IgD-negative memory B cell (primary cell): ENCODE data around the gene GPC6. TPM values are rescaled to one million over a fixed set of nuclear protein-coding genes. Genes with fewer than 3 reads are reported as not detected.

Source experiments
- H3K27ac Mint-ChIP-seq, 3 donors: one replicate each; pipeline ENCODE4 v1.8.0; 2020 to 2022; ENCODE audit warnings: mild to moderate bottlenecking in 3 of 3, mixed read lengths in 3 of 3, moderate library complexity in 1 of 3
- H3K27me3 Mint-ChIP-seq: one replicate; pipeline ENCODE4 v1.8.0; 2021; ENCODE audit warnings: mixed read lengths
- H3K36me3 Mint-ChIP-seq: one replicate; pipeline ENCODE4 v1.8.0; 2020; ENCODE audit warnings: mild to moderate bottlenecking, mixed read lengths
- H3K4me1 Mint-ChIP-seq, 3 donors: one replicate each; pipeline ENCODE4 v1.8.0; 2020 to 2022; ENCODE audit warnings: mixed read lengths in 3 of 3, mild to moderate bottlenecking in 1 of 3
- H3K4me3 Mint-ChIP-seq, 4 donors: one replicate each; pipeline ENCODE4 v1.8.0; 2020 to 2022; ENCODE audit warnings: mild to moderate bottlenecking in 4 of 4, mixed read lengths in 4 of 4, moderate library complexity in 3 of 4
- H3K9me3 Mint-ChIP-seq, 3 donors: one replicate each; pipeline ENCODE4 v1.8.0; 2020 to 2021; ENCODE audit warnings: mixed read lengths in 3 of 3, mild to moderate bottlenecking in 1 of 3
- polyA plus RNA-seq: library from polyadenylated mRNA; unstranded; fragments of 300-500 nt; fragmentation: Illumina TruSeq; gene quantifications from one replicate; pipeline ENCODE4 v1.2.3, GENCODE V29; 2021

The GPC6 gene
- polyA plus RNA-seq, 1 donor from 2014 or later, result not detected

DNA sequence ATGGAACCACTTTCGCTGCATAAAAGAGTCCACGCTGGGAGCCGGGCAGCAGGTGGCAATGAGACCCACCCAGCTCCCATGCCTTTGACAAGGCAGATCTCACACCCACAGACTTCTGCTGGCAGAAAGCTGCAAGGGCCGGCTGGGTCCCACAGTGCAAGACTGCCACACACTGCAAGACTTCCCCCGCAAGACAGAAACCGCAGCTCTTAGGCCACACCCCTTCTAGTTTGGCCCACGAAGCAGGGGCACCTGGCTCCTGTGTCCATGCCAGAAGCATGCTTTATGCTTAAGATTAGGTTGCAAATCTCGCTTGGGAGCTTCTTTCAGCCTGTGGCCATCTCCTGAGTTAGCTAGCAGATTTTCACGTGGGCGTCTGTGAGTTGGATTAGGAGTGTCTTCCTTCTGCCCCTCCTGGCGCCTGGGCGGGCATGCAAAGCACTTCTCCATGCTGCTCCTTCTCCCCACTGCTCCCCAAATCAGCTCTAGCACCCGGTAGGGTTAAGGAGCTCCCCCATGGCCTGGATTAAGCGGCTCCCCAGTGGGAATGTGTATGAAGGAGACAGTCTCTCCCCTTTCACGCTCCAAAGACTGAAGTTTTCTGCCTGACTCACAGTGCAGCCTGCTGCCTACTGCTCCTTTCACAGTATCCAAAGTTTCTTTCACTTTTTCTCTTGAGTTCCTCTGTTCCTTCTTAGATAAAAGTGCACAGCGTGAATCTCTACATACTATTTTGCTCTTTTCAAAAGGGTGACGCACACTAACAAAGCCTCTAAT is 17.7 kb downstream of the GPC6 start:
- no peak overlapping the region for H3K4me3 Mint-ChIP-seq
- no peak overlapping the region for H3K27ac Mint-ChIP-seq
- no peaks in the 10 kb centered on the region for H3K4me1 Mint-ChIP-seq
- no peaks in the 10 kb centered on the region for H3K27me3 Mint-ChIP-seq
- no peaks in the 10 kb centered on the region for H3K36me3 Mint-ChIP-seq
- H3K9me3 Mint-ChIP-seq, result peaks cover 0 to 14% (median 5%) of the 10 kb centered on the region in 3 donors

GRCh38 chr13:93244918-93245280 is 18.3 kb downstream of the GPC6 start:
- H3K27ac Mint-ChIP-seq, result no peak overlapping the region
- no peaks in the 10 kb centered on the region for H3K4me1 Mint-ChIP-seq
- peak overlapping the region in 1 of 4 donors; percentile 1 for H3K4me3 Mint-ChIP-seq
- peaks cover 0 to 10% (median 2%) of the 10 kb centered on the region in 3 donors for H3K9me3 Mint-ChIP-seq
- H3K36me3 Mint-ChIP-seq, result no peaks in the 10 kb centered on the region
- no peaks in the 10 kb centered on the region for H3K27me3 Mint-ChIP-seq

- H3K27me3 Mint-ChIP-seq, result no peaks in the 10 kb centered on the region
- peaks cover 0 to 10% (median 2%) of the 10 kb centered on the region in 3 donors for H3K9me3 Mint-ChIP-seq
- no peaks in the 10 kb centered on the region for H3K4me1 Mint-ChIP-seq
- no peaks in the 10 kb centered on the region for H3K36me3 Mint-ChIP-seq
- H3K27ac Mint-ChIP-seq, result no peak overlapping the region
- H3K4me3 Mint-ChIP-seq, result no peak overlapping the region
Measured at GRCh38 chr13:93246069-93246468, 19.5 kb downstream of the GPC6 start.

- Mint-ChIP-seq H3K27me3 (no peaks in the 10 kb centered on the region), H3K27ac (no peak overlapping the region), H3K9me3 (peaks cover 0 to 2% (median 0%) of the 10 kb centered on the region in 3 donors), H3K4me3 (no peak overlapping the region), H3K36me3 (peaks cover 2% of the 10 kb centered on the region), H3K4me1 (no peaks in the 10 kb centered on the region)
Measured at GRCh38 chr13:93248627-93249047, 22.0 kb downstream of the GPC6 start.

- Mint-ChIP-seq H3K9me3 (peaks cover 0 to 2% (median 0%) of the 10 kb centered on the region in 3 donors), H3K4me3 (no peak overlapping the region), H3K27me3 (no peaks in the 10 kb centered on the region), H3K36me3 (peaks cover 2% of the 10 kb centered on the region), H3K4me1 (no peaks in the 10 kb centered on the region), H3K27ac (no peak overlapping the region)
Measured at GRCh38 chr13:93249364-93250306, 23.0 kb downstream of the GPC6 start.

DNA sequence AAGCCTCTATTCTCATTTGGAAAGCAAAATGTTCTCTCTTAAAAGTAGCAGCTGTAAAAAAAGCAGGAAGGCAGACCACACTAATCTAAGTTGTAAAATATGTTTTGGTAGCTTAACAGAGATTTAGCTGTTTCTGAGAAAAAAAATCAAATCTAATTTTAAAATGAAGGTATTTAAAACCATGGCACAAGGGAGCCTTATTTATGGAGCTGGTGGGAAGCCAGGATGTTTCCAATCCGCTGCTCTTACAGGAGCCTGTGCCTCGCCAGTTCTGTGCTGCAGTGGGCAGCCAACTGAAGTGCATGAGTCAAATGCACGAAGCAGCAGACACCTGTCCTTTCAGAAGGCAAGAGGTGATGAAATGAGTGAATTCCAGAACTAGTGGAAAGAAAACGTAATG is 28.2 kb downstream of the GPC6 start:
- Mint-ChIP-seq H3K4me1 (no peaks in the 10 kb centered on the region), H3K4me3 (no peak overlapping the region), H3K27ac (no peak overlapping the region), H3K36me3 (peaks cover 2% of the 10 kb centered on the region), H3K9me3 (peaks cover 3 to 4% (median 3%) of the 10 kb centered on the region in 3 donors), H3K27me3 (no peaks in the 10 kb centered on the region)

- peaks cover 2% of the 10 kb centered on the region for H3K36me3 Mint-ChIP-seq
- H3K27ac Mint-ChIP-seq, result no peak overlapping the region
- peaks cover 3 to 4% (median 3%) of the 10 kb centered on the region in 3 donors for H3K9me3 Mint-ChIP-seq
- no peak overlapping the region for H3K4me3 Mint-ChIP-seq
- no peaks in the 10 kb centered on the region for H3K4me1 Mint-ChIP-seq
- no peaks in the 10 kb centered on the region for H3K27me3 Mint-ChIP-seq
Measured at GRCh38 chr13:93256998-93257397, 30.4 kb downstream of the GPC6 start.

GRCh38 chr13:93259527-93260080 is 33.0 kb downstream of the GPC6 start:
- Mint-ChIP-seq H3K9me3 (peaks cover 3 to 8% (median 4%) of the 10 kb centered on the region in 3 donors), H3K27ac (no peak overlapping the region), H3K4me1 (no peaks in the 10 kb centered on the region), H3K4me3 (no peak overlapping the region), H3K36me3 (no peaks in the 10 kb centered on the region), H3K27me3 (no peaks in the 10 kb centered on the region)

DNA sequence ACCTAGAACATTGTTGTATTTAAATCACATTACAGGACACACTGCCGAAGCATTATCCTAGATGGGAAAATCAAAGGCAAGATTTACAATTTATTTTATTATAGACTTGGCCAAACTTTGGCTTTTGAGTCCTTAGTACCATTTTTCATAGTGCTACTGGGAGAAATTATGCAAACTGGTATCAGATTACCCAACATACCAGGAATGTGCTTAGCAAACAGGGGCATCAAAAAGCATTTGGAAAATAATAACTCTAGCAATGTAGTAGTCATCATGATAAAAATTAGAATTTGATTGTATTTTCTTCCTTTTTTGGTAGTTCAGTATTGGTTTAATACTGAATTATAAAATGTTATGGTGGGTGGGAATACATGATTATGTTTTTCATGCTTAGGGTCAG is 34.0 kb downstream of the GPC6 start:
- no peaks in the 10 kb centered on the region for H3K36me3 Mint-ChIP-seq
- H3K4me1 Mint-ChIP-seq, result no peaks in the 10 kb centered on the region
- H3K9me3 Mint-ChIP-seq, result peaks cover 3 to 8% (median 4%) of the 10 kb centered on the region in 3 donors
- no peak overlapping the region for H3K4me3 Mint-ChIP-seq
- no peak overlapping the region for H3K27ac Mint-ChIP-seq
- no peaks in the 10 kb centered on the region for H3K27me3 Mint-ChIP-seq

GRCh38 chr13:93262729-93263345 is 36.2 kb downstream of the GPC6 start:
- no peaks in the 10 kb centered on the region for H3K4me1 Mint-ChIP-seq
- H3K4me3 Mint-ChIP-seq, result no peak overlapping the region
- H3K9me3 Mint-ChIP-seq, result peaks cover 3 to 5% (median 3%) of the 10 kb centered on the region in 3 donors
- H3K36me3 Mint-ChIP-seq, result no peaks in the 10 kb centered on the region
- no peaks in the 10 kb centered on the region for H3K27me3 Mint-ChIP-seq
- H3K27ac Mint-ChIP-seq, result no peak overlapping the region

- no peaks in the 10 kb centered on the region for H3K27me3 Mint-ChIP-seq
- no peak overlapping the region for H3K4me3 Mint-ChIP-seq
- no peaks in the 10 kb centered on the region for H3K4me1 Mint-ChIP-seq
- no peaks in the 10 kb centered on the region for H3K36me3 Mint-ChIP-seq
- H3K27ac Mint-ChIP-seq, result no peak overlapping the region
- H3K9me3 Mint-ChIP-seq, result peaks cover 2 to 5% (median 3%) of the 10 kb centered on the region in 3 donors
Measured at GRCh38 chr13:93264876-93265275, 38.3 kb downstream of the GPC6 start.

DNA sequence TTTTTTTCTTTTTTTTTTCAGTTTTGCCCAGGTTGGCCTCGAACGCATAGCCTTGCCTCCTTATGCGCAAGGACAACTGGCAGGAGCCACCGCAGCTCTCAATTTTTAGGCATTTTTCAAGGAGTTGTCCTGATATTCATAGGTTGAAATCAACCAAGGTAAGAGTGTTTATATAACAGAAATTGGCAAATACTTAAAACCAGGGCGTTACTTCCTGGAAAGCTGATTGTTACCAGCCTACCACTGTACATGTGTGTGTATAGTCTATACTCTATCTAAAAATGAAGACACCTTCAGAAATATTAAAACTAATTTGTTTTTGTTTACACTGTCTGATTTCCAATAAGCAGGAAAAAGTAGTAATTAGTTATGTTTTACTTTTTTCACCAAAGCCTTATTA is 39.2 kb downstream of the GPC6 start:
- H3K4me1 Mint-ChIP-seq, result no peaks in the 10 kb centered on the region
- no peaks in the 10 kb centered on the region for H3K27me3 Mint-ChIP-seq
- no peaks in the 10 kb centered on the region for H3K36me3 Mint-ChIP-seq
- no peak overlapping the region for H3K27ac Mint-ChIP-seq
- no peak overlapping the region for H3K4me3 Mint-ChIP-seq
- H3K9me3 Mint-ChIP-seq, result peaks cover 2 to 5% (median 3%) of the 10 kb centered on the region in 3 donors

DNA sequence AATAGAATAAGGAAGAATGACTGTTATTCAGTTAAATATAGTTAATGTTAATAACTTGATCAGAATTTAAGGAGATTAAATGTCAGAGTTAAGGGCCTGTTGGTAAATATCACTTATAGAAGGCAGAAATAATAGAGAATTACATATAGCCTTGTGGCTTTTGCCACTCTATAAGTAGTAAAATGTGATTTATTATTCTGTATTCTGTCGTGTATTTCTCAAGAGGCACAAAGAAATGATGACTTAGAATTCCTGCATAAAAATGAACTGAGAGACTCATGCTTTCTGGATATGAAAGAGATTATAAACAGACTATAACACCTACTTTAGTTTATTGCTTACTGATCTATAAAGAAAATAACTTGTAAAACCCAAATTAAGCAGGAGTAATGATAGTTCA is 40.1 kb downstream of the GPC6 start:
- Mint-ChIP-seq H3K27ac (no peak overlapping the region), H3K27me3 (no peaks in the 10 kb centered on the region), H3K4me3 (no peak overlapping the region), H3K9me3 (peaks cover 2 to 5% (median 3%) of the 10 kb centered on the region in 3 donors), H3K36me3 (no peaks in the 10 kb centered on the region), H3K4me1 (no peaks in the 10 kb centered on the region)

DNA sequence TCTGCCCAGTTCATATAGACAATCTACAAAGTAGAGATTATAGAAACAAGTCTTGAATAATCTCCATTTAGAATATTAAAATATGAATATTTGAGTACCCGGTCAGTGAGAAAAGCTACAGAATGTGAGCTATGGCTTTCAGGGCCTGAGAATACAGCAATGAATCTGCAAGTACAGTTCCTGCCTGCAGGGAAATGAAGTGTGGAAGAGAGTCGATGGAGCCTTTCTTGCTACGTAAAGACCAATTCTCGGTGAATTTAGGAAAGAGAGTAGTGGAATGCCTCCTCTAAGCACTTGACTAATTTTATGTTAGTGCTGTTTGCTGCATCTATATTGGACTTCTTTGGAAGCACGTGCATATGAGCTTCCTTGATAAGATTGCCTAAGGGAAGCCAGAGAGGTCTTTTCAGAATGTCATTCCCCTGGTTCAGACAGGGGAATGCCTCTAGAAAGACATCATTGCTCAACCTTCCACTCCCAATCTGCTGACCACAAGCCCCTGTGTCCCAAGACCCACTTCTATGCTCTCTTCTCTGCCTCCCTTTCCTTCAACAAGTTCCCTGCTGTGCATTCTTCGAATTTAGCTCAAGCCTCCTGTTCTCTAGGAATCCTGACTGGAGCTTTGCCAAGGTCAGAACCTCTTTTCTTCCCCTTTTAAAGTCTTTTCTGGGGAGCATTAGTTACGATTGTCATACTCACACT is 41.9 kb downstream of the GPC6 start:
- no peaks in the 10 kb centered on the region for H3K4me1 Mint-ChIP-seq
- H3K36me3 Mint-ChIP-seq, result no peaks in the 10 kb centered on the region
- H3K9me3 Mint-ChIP-seq, result peaks cover 0 to 3% (median 1%) of the 10 kb centered on the region in 3 donors
- H3K27ac Mint-ChIP-seq, result no peak overlapping the region
- H3K4me3 Mint-ChIP-seq, result no peak overlapping the region
- no peaks in the 10 kb centered on the region for H3K27me3 Mint-ChIP-seq
